Measurements from ENCODE around the gene GABARAP. TPM values are rescaled to one million over a fixed set of nuclear protein-coding genes. Genes with fewer than 3 reads are reported as not detected.
A peak's percentile ranks its signal among the peaks of the same experiment; 100 is the strongest.

The GABARAP gene
- total RNA-seq, 2 donors from 2014 or later: 187 to 446 TPM

- H3K27ac ChIP-seq: peak within 1 kb of the TSS; percentile 82 to 90
- no peaks in the 10 kb centered on the region for H3K9me3 ChIP-seq
- TF ChIP-seq CTCF (IDR thresholded peaks at IDR 0.05): no peak
- H3K4me3 ChIP-seq: peak within 1 kb of the TSS; percentile 73
- ATAC-seq (ENCODE audit: insufficient number of reproducible peaks, low FRiP score, low read depth): peak; percentile 84
- no peaks in the 10 kb centered on the region for H3K27me3 ChIP-seq (replicated peaks; ENCODE audit: insufficient read depth)
- DNase-seq (ENCODE audit: low spot score): peak; percentile 78
- H3K4me1 ChIP-seq (ENCODE audit: control insufficient read depth in 1 of 2, low read depth in 2 of 2): peaks cover 13 to 26% of the 10 kb centered on the region in 2 donors
- no peaks in the 10 kb centered on the region for H3K36me3 ChIP-seq
Observed at GRCh38 chr17:7281074-7281952, 39.1 kb upstream of the GABARAP start, which contains the start of gene SLC2A4. SLC2A4 (plus strand) TSS chr17:7281718; CDS start chr17:7281935, 217 bp downstream.

GRCh38 chr17:7280519-7281073 is 38.3 kb upstream of the GABARAP start:
- Histone ChIP-seq H3K27me3 (replicated peaks; ENCODE audit: insufficient read depth) (no peaks in the 10 kb centered on the region), H3K4me1 (ENCODE audit: control insufficient read depth in 1 of 2, low read depth in 2 of 2) (peaks cover 13 to 26% of the 10 kb centered on the region in 2 donors), H3K4me3 (peak overlapping the region; percentile 73), H3K36me3 (no peaks in the 10 kb centered on the region), H3K9me3 (no peaks in the 10 kb centered on the region), H3K27ac (peak overlapping the region; percentile 82 to 90)
- ATAC-seq (ENCODE audit: insufficient number of reproducible peaks, low FRiP score, low read depth) (peak; percentile 37), DNase-seq (ENCODE audit: low spot score) (peak; percentile 33)
- peak; percentile 88 for TF ChIP-seq CTCF (IDR thresholded peaks at IDR 0.05)

GRCh38 chr17:7279448-7279847 is 37.2 kb upstream of the GABARAP start:
- Histone ChIP-seq H3K27me3 (replicated peaks; ENCODE audit: insufficient read depth) (no peaks in the 10 kb centered on the region), H3K4me1 (ENCODE audit: control insufficient read depth in 1 of 2, low read depth in 2 of 2) (peaks cover 13 to 26% of the 10 kb centered on the region in 2 donors), H3K9me3 (no peaks in the 10 kb centered on the region), H3K27ac (no peak overlapping the region), H3K4me3 (no peak overlapping the region), H3K36me3 (no peaks in the 10 kb centered on the region)
- DNase-seq (ENCODE audit: low spot score) (no peak), ATAC-seq (ENCODE audit: insufficient number of reproducible peaks, low FRiP score, low read depth) (no peak)
- no peak for TF ChIP-seq CTCF (IDR thresholded peaks at IDR 0.05)

GRCh38 chr17:7266784-7267183 is 24.5 kb upstream of the GABARAP start:
- Histone ChIP-seq H3K9me3 (no peaks in the 10 kb centered on the region), H3K27ac (no peak overlapping the region), H3K36me3 (no peaks in the 10 kb centered on the region), H3K27me3 (replicated peaks; ENCODE audit: insufficient read depth) (peaks cover 9% of the 10 kb centered on the region), H3K4me1 (ENCODE audit: control insufficient read depth in 1 of 2, low read depth in 2 of 2) (peaks cover 4 to 16% of the 10 kb centered on the region in 2 donors), H3K4me3 (no peak overlapping the region)
- DNase-seq (ENCODE audit: low spot score) (no peak), ATAC-seq (ENCODE audit: insufficient number of reproducible peaks, low FRiP score, low read depth) (no peak)
- no peak for TF ChIP-seq CTCF (IDR thresholded peaks at IDR 0.05)

GRCh38 chr17:7263801-7264078 is 21.5 kb upstream of the GABARAP start:
- peaks cover 11 to 25% of the 10 kb centered on the region in 2 donors for H3K4me1 ChIP-seq (ENCODE audit: control insufficient read depth in 1 of 2, low read depth in 2 of 2)
- H3K4me3 ChIP-seq: peak overlapping the region; percentile 75
- ATAC-seq (ENCODE audit: insufficient number of reproducible peaks, low FRiP score, low read depth) (no peak), DNase-seq (ENCODE audit: low spot score) (no peak)
- peaks cover 7% of the 10 kb centered on the region for H3K36me3 ChIP-seq
- peaks cover 12% of the 10 kb centered on the region for H3K27me3 ChIP-seq (replicated peaks; ENCODE audit: insufficient read depth)
- no peaks in the 10 kb centered on the region for H3K9me3 ChIP-seq
- no peak overlapping the region for H3K27ac ChIP-seq
- no peak for TF ChIP-seq CTCF (IDR thresholded peaks at IDR 0.05)

Data from thoracic aorta (tissue), 2 donors.